PFSK-1 (cell line): Measurements from ENCODE around the gene PLD5.

Experiments
- FOXP2 ChIP-seq: optimal IDR thresholded peaks from 2 replicates; pipeline ENCODE3; 2011; ENCODE audit warnings: borderline replicate concordance, control low read depth, inconsistent platforms; ENCODE audit not compliant: insufficient read depth; ENCODE audit errors: extremely low read length, extremely low read depth
- POLR2AphosphoS5 ChIP-seq: IDR thresholded peaks from 2 replicates; pipeline ENCODE4 v1.6.1; 2012; ENCODE audit warnings: low read depth, mild to moderate bottlenecking, control low read depth, low read length, moderate library complexity
- SIN3A ChIP-seq: IDR thresholded peaks from 2 replicates; pipeline ENCODE4 v1.6.1; 2012; ENCODE audit warnings: mild to moderate bottlenecking, low read length, moderate library complexity, borderline replicate concordance; ENCODE audit not compliant: insufficient read depth
- TAF1 ChIP-seq: IDR thresholded peaks from 2 replicates; pipeline ENCODE4 v1.6.1; 2012; ENCODE audit warnings: low read length, control low read depth, borderline replicate concordance; ENCODE audit not compliant: insufficient read depth
- TF ChIP-seq, protein P1 (sequence below), 2 experiments: IDR thresholded peaks; 2 replicates each; pipeline versions ENCODE4 v1.6.1 to v1.8.0; 2011 to 2012; ENCODE audit warnings: low read depth in 2 of 2, low read length in 2 of 2, control low read depth in 1 of 2, inconsistent platforms in 1 of 2, mild to moderate bottlenecking in 1 of 2, moderate library complexity in 1 of 2; ENCODE audit not compliant: insufficient read depth in 1 of 2

PLD5 gene

DNA sequence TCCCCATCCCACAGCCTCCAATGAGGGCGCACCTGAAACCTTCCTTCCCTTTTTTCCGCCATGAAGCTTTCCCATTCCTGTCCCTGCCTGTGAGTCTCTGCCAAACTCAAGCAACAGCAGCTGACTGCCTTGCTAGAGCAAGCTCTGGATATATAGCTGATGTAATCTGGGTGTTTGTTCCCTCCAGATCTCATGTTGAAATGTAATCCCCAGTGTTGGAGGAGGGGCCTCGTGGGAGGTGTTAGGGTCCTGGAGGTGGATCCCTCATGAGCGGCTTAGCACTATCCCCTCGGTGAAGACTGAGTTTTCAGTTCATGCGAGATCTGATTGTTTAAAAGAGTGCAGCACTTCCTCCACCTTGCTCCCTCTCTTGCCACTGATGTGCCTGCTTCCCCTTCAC, 321.2 kb downstream of the PLD5 start:
- no peak for TF ChIP-seq TAF1
- no peak for TF ChIP-seq SIN3A

- TF ChIP-seq, protein P1, sequence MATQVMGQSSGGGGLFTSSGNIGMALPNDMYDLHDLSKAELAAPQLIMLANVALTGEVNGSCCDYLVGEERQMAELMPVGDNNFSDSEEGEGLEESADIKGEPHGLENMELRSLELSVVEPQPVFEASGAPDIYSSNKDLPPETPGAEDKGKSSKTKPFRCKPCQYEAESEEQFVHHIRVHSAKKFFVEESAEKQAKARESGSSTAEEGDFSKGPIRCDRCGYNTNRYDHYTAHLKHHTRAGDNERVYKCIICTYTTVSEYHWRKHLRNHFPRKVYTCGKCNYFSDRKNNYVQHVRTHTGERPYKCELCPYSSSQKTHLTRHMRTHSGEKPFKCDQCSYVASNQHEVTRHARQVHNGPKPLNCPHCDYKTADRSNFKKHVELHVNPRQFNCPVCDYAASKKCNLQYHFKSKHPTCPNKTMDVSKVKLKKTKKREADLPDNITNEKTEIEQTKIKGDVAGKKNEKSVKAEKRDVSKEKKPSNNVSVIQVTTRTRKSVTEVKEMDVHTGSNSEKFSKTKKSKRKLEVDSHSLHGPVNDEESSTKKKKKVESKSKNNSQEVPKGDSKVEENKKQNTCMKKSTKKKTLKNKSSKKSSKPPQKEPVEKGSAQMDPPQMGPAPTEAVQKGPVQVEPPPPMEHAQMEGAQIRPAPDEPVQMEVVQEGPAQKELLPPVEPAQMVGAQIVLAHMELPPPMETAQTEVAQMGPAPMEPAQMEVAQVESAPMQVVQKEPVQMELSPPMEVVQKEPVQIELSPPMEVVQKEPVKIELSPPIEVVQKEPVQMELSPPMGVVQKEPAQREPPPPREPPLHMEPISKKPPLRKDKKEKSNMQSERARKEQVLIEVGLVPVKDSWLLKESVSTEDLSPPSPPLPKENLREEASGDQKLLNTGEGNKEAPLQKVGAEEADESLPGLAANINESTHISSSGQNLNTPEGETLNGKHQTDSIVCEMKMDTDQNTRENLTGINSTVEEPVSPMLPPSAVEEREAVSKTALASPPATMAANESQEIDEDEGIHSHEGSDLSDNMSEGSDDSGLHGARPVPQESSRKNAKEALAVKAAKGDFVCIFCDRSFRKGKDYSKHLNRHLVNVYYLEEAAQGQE (IDR thresholded peaks at IDR 0.05; ENCODE audit: insufficient read depth in 1 of 2, low read depth in 2 of 2, low read length in 2 of 2) = no peak
- TF ChIP-seq POLR2AphosphoS5 = no peak
- no peak for TF ChIP-seq FOXP2
- no peak for TF ChIP-seq TAF1
- no peak for TF ChIP-seq SIN3A
These were observed 323.4 kb downstream of the PLD5 start for GRCh38 chr1:242201090-242201489.

DNA sequence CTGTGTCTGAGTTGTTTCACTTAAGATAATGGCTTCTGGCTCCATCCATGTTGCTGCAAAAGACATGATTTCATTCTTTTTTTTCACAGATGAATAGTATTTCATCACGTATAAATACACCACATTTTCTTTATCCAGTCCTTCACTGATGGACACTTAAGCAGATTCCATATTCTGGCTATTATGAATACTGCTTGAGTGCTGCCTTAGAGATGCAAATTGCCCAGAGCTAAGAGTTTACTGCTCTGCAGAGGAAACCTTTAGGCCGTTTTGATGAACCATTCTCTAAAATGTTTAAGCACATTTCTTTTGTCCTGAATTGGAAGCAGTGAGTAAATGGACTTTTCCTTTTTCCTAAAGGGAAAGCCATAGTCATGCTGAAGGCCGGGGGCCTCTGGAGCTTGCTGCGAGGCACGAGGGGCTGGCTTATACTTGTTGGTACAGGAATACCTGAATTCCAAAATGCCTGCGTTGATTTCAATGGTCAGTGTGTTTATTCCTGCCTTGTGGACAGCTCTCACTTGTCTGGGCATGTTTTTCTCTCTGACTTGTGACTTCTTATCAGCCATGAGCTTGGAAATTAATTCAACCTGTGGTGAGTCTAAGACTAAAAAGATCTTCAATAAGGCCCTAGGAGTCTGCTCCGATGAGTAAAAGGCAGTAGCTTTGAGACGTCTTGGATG, 324.6 kb downstream of the PLD5 start:
- no peak for TF ChIP-seq FOXP2
- TF ChIP-seq TAF1 = no peak
- TF ChIP-seq, protein P1 (IDR thresholded peaks at IDR 0.05; ENCODE audit: insufficient read depth in 1 of 2, low read depth in 2 of 2, low read length in 2 of 2) = no peak
- no peak for TF ChIP-seq SIN3A
- TF ChIP-seq POLR2AphosphoS5 = no peak

- TF ChIP-seq, protein P1 (IDR thresholded peaks at IDR 0.05; ENCODE audit: insufficient read depth in 1 of 2, low read depth in 2 of 2, low read length in 2 of 2) = no peak
- no peak for TF ChIP-seq TAF1
- no peak for TF ChIP-seq POLR2AphosphoS5
- no peak for TF ChIP-seq FOXP2
- TF ChIP-seq SIN3A = no peak
These were observed 326.3 kb downstream of the PLD5 start for GRCh38 chr1:242197907-242198820.

GRCh38 chr1:242196914-242197313, 327.6 kb downstream of the PLD5 start:
- TF ChIP-seq, protein P1 (IDR thresholded peaks at IDR 0.05; ENCODE audit: insufficient read depth in 1 of 2, low read depth in 2 of 2, low read length in 2 of 2) = no peak
- TF ChIP-seq FOXP2 (no peak), SIN3A (no peak), POLR2AphosphoS5 (no peak)
